ENCODE data around the gene SCRN2. TPM values are rescaled to one million over a fixed set of nuclear protein-coding genes. Genes with fewer than 3 reads are reported as not detected.

SCRN2 gene
- 30.5 TPM for total RNA-seq
- long read RNA-seq, transcript SCRN2-201 (8 exons, 1,548 nt) = major isoform, 11 of 57 reads
- long read RNA-seq, transcript SCRN2-202 (7 exons, 1,779 nt) = minor isoform, 8 of 57 reads
- long read RNA-seq, partial matches to known transcripts = 16 of 57 reads
- long read RNA-seq, other reads (novel, unspliced or antisense) = 18 of 57 reads

DNA sequence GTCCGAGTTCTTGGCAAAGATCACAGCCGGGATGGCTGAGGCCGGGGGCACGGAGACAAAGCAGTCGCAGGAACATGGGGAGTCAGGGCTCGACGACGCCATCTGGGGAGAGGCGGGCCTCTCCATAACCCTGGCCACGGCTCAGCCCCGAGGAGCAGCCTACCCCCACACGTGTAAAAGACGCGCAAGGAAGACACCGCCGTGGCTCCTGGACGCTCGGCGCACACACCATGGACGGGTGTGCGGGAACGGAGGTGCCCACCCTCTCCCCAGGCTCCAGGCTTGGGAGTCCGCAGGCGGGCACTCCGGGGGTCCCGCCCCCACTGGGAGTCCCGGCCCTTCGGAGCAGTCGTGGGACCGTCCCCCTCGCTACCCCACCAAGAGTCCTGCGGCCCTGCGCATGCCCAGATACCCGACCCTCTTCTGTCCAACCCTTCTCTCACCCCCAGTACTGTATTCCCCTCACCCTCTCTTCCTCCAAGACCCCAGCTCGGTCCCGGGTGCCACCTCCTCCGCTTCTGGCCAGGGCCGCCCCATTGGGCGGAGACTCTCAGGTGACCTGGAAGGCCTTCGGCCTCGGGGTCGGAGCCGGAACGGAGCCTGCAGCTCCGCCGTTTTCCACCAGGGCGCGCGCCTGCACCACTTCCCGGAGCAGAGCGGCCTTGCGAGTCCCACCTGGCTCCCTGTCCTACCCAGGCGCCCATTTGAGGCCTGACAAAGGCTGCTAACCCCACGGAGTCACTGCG is at the start of gene SCRN2:
Gene SCRN2 (minus strand): TSS at position 532 of the 746 bp plus-strand sequence. CDS start 430 bp downstream, at position 102.
- peak within 1 kb of the TSS; percentile 80 for H3K27ac ChIP-seq
- peak; percentile 95 for DNase-seq
- ATAC-seq = peak; percentile 97
- intact Hi-C loops (cut with DNase I) = loop anchor here (5.0 kb wide), 1 partner anchor 51 kb away; no protein-coding TSS in a partner anchor
- H3K36me3 ChIP-seq = peaks cover 19% of the 10 kb centered on the region
- peaks cover 24% of the 10 kb centered on the region for H3K4me1 ChIP-seq
- peaks cover 11% of the 10 kb centered on the region for H3K27me3 ChIP-seq
- peak within 1 kb of the TSS; percentile 94 for H3K4me3 ChIP-seq
- TF ChIP-seq, protein P1, sequence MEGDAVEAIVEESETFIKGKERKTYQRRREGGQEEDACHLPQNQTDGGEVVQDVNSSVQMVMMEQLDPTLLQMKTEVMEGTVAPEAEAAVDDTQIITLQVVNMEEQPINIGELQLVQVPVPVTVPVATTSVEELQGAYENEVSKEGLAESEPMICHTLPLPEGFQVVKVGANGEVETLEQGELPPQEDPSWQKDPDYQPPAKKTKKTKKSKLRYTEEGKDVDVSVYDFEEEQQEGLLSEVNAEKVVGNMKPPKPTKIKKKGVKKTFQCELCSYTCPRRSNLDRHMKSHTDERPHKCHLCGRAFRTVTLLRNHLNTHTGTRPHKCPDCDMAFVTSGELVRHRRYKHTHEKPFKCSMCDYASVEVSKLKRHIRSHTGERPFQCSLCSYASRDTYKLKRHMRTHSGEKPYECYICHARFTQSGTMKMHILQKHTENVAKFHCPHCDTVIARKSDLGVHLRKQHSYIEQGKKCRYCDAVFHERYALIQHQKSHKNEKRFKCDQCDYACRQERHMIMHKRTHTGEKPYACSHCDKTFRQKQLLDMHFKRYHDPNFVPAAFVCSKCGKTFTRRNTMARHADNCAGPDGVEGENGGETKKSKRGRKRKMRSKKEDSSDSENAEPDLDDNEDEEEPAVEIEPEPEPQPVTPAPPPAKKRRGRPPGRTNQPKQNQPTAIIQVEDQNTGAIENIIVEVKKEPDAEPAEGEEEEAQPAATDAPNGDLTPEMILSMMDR (IDR thresholded peaks at IDR 0.05) = peak; percentile 98
- H3K9me3 ChIP-seq = no peaks in the 10 kb centered on the region

DNA sequence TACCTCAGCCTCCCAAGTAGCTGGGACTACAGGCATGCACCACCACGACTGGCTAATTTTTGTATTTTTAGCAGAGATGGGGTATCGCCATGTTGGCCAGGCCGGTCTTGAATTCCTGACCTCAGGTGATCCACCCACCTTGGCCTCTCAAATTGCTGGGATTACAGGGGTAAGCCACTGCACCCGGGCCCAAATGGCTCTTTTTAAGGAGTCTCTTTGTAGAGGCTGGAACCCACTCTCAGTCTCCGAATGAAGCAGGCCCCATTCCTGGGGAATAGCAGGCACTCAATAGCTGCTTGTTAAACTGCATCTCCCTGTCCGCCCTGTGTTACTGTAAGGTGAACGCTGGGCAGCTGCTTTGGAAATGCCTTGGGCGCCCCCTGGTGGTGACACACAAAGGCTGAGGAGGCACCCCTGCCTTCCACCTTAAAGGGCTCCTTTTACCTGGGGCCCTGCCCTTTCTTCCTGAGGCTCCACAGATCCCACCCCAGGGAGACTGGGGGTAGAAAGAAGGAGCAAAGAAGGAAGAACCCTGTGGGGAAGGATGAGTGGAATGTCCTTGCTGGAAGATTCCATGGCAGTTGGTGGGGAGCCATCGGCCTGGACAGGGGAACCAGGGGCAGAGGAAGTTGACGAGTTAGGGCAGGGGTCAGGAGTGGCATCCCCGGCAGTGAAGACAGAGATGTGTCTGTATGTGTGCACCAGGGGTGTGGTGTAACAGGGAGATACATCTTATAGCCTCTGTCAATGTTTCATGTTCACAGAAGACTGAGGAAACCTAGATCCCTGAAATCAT is 48.9 kb upstream of the SCRN2 start:
- Histone ChIP-seq H3K27me3 (no peaks in the 10 kb centered on the region), H3K4me3 (no peak overlapping the region), H3K9me3 (no peaks in the 10 kb centered on the region), H3K4me1 (peaks cover 7% of the 10 kb centered on the region), H3K27ac (no peak overlapping the region), H3K36me3 (no peaks in the 10 kb centered on the region)
- TF ChIP-seq, protein P1 (IDR thresholded peaks at IDR 0.05) = peak; percentile 97
- DNase-seq (peak; percentile 94), ATAC-seq (peak; percentile 97)
- intact Hi-C loops (cut with DNase I) = loop anchor here (5.0 kb wide), 1 partner anchor 48 kb away; the partner anchor contains the start of gene SCRN2

DNA sequence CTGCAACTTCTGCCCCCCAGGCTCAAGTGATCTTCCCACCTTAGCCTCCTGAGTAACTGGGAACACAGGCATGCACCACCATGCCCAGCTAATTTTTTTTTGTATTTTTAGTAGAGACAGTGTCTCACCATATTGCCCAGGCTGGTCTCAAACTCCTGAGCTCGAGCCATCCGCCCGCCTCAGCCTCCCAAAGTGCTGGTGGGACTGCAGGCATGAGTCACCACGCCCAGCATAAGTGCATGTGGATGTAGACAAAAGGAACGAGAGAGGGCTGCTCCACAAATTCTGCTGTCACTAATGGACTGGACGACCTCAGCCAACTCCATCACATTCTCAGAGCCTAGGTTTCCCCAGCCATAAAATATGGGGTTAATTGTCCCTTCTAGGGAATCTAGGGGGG is 47.2 kb upstream of the SCRN2 start:
- ATAC-seq (no peak), DNase-seq (no peak)
- no peaks in the 10 kb centered on the region for H3K9me3 ChIP-seq
- peaks cover 8% of the 10 kb centered on the region for H3K4me1 ChIP-seq
- no peak overlapping the region for H3K4me3 ChIP-seq
- no peak overlapping the region for H3K27ac ChIP-seq
- TF ChIP-seq, protein P1 (IDR thresholded peaks at IDR 0.05) = no peak
- H3K27me3 ChIP-seq = no peaks in the 10 kb centered on the region
- no peaks in the 10 kb centered on the region for H3K36me3 ChIP-seq
- intact Hi-C loops (cut with DNase I) = no loop called here

DNA sequence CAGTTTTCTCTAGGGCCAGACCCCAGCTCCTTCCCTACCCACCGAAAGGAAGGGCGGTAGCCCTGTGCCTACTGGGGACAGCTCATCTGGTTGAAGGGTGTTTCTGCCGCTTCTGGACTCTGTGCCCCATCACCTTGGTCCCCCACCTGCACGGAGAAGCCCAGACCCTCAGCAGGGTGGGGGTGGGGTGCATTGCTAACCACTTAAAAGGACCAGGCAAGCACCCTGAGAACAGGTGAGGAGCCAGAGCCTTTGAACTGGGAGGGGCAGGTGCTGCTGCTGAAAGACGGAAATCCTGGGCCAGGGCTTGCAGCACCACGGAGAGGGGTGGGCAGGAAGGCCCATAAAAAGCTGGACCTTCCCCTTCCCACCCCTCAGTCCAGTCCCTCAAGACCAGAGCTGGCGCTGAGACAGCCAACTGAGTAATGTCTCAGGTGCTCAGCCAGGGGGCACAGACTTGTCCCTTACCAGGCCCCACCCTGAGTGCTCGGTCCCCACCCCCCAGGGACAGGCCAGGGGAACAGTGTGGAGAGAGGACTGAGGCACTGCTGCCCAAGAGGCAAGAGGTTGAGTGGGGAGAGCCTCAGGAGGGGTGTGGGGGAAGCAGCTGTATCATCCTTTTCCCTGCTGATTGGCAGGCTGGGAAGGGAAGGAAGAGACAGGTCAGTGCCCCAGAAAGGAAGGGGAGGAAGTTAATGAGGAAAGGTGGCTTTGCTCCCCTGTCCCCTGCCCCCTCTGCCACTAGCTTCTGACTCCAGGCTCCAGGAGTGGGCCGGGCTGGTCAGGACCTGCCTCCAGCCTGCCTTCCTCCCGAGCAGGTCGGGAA is 44.0 kb upstream of the SCRN2 start:
- intact Hi-C loops (cut with DNase I) = no loop called here
- peaks cover 21% of the 10 kb centered on the region for H3K4me1 ChIP-seq
- DNase-seq (no peak), ATAC-seq (no peak)
- no peak overlapping the region for H3K27ac ChIP-seq
- TF ChIP-seq, protein P1 (IDR thresholded peaks at IDR 0.05) = no peak
- no peaks in the 10 kb centered on the region for H3K27me3 ChIP-seq
- H3K4me3 ChIP-seq = no peak overlapping the region
- no peaks in the 10 kb centered on the region for H3K9me3 ChIP-seq
- H3K36me3 ChIP-seq = no peaks in the 10 kb centered on the region

DNA sequence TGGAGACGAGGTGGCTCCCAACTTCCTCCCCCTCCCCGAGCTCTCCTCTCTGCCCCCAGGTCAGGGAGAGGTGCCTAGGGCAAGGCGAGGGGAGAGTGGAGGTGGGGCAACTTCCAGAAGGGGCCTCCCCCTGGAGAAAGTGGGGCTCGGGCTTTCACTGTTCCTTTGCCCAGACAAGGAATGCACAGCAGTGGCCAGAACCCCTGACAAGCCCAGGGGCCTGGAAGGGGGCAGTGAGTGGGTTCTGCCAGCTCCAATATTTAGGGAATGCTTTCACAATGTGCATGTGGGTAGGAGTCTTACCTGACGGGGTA is 43.3 kb upstream of the SCRN2 start:
- H3K9me3 ChIP-seq = no peaks in the 10 kb centered on the region
- no peaks in the 10 kb centered on the region for H3K36me3 ChIP-seq
- H3K4me3 ChIP-seq = no peak overlapping the region
- H3K4me1 ChIP-seq = peaks cover 21% of the 10 kb centered on the region
- TF ChIP-seq, protein P1 (IDR thresholded peaks at IDR 0.05) = no peak
- ATAC-seq (no peak), DNase-seq (no peak)
- H3K27ac ChIP-seq = no peak overlapping the region
- intact Hi-C loops (cut with DNase I) = no loop called here
- H3K27me3 ChIP-seq = no peaks in the 10 kb centered on the region
